OCI-LY3 (cell line): ENCODE data around the gene KRT13.

Experiments
- H2AFZ ChIP-seq: fragments of 200-600, 300-600 bp; shearing (Covaris generic); 2 replicates; pipeline ENCODE4 v1.6.0; 2014; ENCODE audit warnings: antibody characterized with exemption, low read depth, low read length
- H3K27ac ChIP-seq: fragments of 200-600, 300-600 bp; sonication (generic); 2 replicates; pipeline ENCODE4 v1.5.1; 2014; ENCODE audit warnings: mild to moderate bottlenecking, low read length, moderate library complexity, mixed read lengths
- H3K27me3 ChIP-seq: fragments of 200-600, 300-600 bp; sonication (generic); 2 replicates; pipeline ENCODE4 v1.6.1; 2014; ENCODE audit warnings: low read depth, low read length, mixed read lengths
- H3K36me3 ChIP-seq: fragments of 200-600, 300-600 bp; sonication (generic); replicated peaks from 2 replicates; pipeline ENCODE3; 2014; ENCODE audit warnings: low read depth, low read length, mixed read lengths
- H3K4me1 ChIP-seq: fragments of 300-600, 200-600 bp; sonication (generic); 2 replicates; pipeline ENCODE4 v1.6.1; 2014; ENCODE audit warnings: low read length, mixed read lengths
- H3K4me2 ChIP-seq: fragments of 200-600, 300-600 bp; sonication (generic); 2 replicates; pipeline ENCODE4 v1.6.1; 2014; ENCODE audit warnings: low read length, mixed read lengths
- H3K4me3 ChIP-seq: fragments of 300-600, 200-600 bp; sonication (generic); 2 replicates; pipeline ENCODE4 v1.5.1; 2014; ENCODE audit warnings: antibody characterized with exemption, mild to moderate bottlenecking, low read length, moderate library complexity
- H3K79me2 ChIP-seq: fragments of 300-600, 200-600 bp; shearing (Covaris generic); 2 replicates; pipeline ENCODE4 v1.6.1; 2014; ENCODE audit warnings: mild to moderate bottlenecking, low read length, mixed read lengths
- H3K9ac ChIP-seq: fragments of 300-600, 200-600 bp; shearing (Covaris generic); 2 replicates; pipeline ENCODE4 v1.6.0; 2014; ENCODE audit warnings: mild to moderate bottlenecking, low read length, moderate library complexity
- H3K9me3 ChIP-seq: fragments of 200-600, 300-600 bp; shearing (Covaris generic); 2 replicates; pipeline ENCODE4 v1.6.1; 2014; ENCODE audit warnings: low read length, mixed read lengths; ENCODE audit not compliant: insufficient read depth
- H4K20me1 ChIP-seq: fragments of 200-600, 300-600 bp; sonication (generic); 2 replicates; pipeline ENCODE4 v1.6.1; 2016; ENCODE audit warnings: low read length, mixed read lengths; ENCODE audit not compliant: insufficient read depth
- CTCF ChIP-seq: fragments of 200-600, 300-600 bp; sonication (generic); IDR thresholded peaks from 2 replicates; pipeline ENCODE4 v1.5.1; 2014; ENCODE audit warnings: antibody characterized with exemption, low read length, low read depth
- EZH2phosphoT487 ChIP-seq: fragments of 200-600 bp; shearing (Covaris generic); IDR thresholded peaks from 2 replicates; pipeline ENCODE4 v1.6.1; 2018; ENCODE audit warnings: antibody characterized with exemption, mixed run types, low read depth

KRT13 gene

GRCh38 chr17:41547378-41547841 is 42.0 kb upstream of the KRT13 start:
- Histone ChIP-seq H3K36me3 (no peaks in the 10 kb centered on the region), H3K9ac (no peak overlapping the region), H3K27me3 (peaks cover 3% of the 10 kb centered on the region; the same call in 1 of the 2 replicates), H3K9me3 (no peaks in the 10 kb centered on the region), H3K4me1 (peaks cover 7% of the 10 kb centered on the region), H3K79me2 (no peaks in the 10 kb centered on the region), H3K4me2 (no peak overlapping the region), H2AFZ (no peak overlapping the region), H4K20me1 (no peaks in the 10 kb centered on the region), H3K27ac (no peak overlapping the region), H3K4me3 (no peak overlapping the region)
- TF ChIP-seq CTCF (no peak), EZH2phosphoT487 (no peak)

- no peak overlapping the region for H3K4me2 ChIP-seq
- H3K27ac ChIP-seq, result no peak overlapping the region
- H3K36me3 ChIP-seq, result no peaks in the 10 kb centered on the region
- no peak overlapping the region for H3K4me3 ChIP-seq
- H3K4me1 ChIP-seq, result peaks cover 7% of the 10 kb centered on the region
- TF ChIP-seq EZH2phosphoT487 (no peak), CTCF (no peak)
- peaks cover 3% of the 10 kb centered on the region; the same call in 1 of the 2 replicates for H3K27me3 ChIP-seq
- H4K20me1 ChIP-seq, result no peaks in the 10 kb centered on the region
- no peaks in the 10 kb centered on the region for H3K79me2 ChIP-seq
- no peak overlapping the region for H3K9ac ChIP-seq
- no peak overlapping the region for H2AFZ ChIP-seq
- H3K9me3 ChIP-seq, result no peaks in the 10 kb centered on the region
Measured at GRCh38 chr17:41546819-41547218, 41.4 kb upstream of the KRT13 start.

GRCh38 chr17:41545829-41546410 is 40.5 kb upstream of the KRT13 start:
- Histone ChIP-seq H3K9ac (no peak overlapping the region), H3K27me3 (peaks cover 3% of the 10 kb centered on the region; the same call in 1 of the 2 replicates), H3K4me1 (peaks cover 7% of the 10 kb centered on the region), H4K20me1 (no peaks in the 10 kb centered on the region), H3K27ac (no peak overlapping the region), H3K4me3 (no peak overlapping the region), H3K4me2 (no peak overlapping the region), H3K36me3 (no peaks in the 10 kb centered on the region), H3K9me3 (no peaks in the 10 kb centered on the region), H3K79me2 (no peaks in the 10 kb centered on the region), H2AFZ (no peak overlapping the region)
- no peak for TF ChIP-seq EZH2phosphoT487
- no peak for TF ChIP-seq CTCF

GRCh38 chr17:41544935-41545334 is 39.5 kb upstream of the KRT13 start:
- Histone ChIP-seq H3K4me3 (no peak overlapping the region), H3K79me2 (no peaks in the 10 kb centered on the region), H3K36me3 (no peaks in the 10 kb centered on the region), H3K9ac (no peak overlapping the region), H3K4me2 (no peak overlapping the region), H4K20me1 (no peaks in the 10 kb centered on the region), H3K4me1 (peaks cover 10% of the 10 kb centered on the region), H3K9me3 (no peaks in the 10 kb centered on the region), H3K27ac (no peak overlapping the region), H2AFZ (no peak overlapping the region), H3K27me3 (peaks cover under 1% of the 10 kb centered on the region; the same call in 1 of the 2 replicates)
- TF ChIP-seq CTCF, result no peak
- no peak for TF ChIP-seq EZH2phosphoT487
